Right atrium auricular region (tissue), 2 donors: ENCODE results near the gene UQCC2. TPM values are rescaled to one million over a fixed set of nuclear protein-coding genes. Genes with fewer than 3 reads are reported as not detected.

Experiments used
- DNase-seq: peaks from one replicate; pipeline ENCODE4 v3.0.0-alpha.2; 2019; ENCODE audit warnings: low spot score
- H3K27ac ChIP-seq, 2 donors: fragments of 200-600 bp; sonication (generic); 1 replicate in 1 of 2; 2 replicates in 1 of 2; pipeline ENCODE4 v1.5.1; 2016 to 2019
- H3K27me3 ChIP-seq, 2 donors: fragments of 200-600 bp; sonication (generic); one replicate each; pipeline versions ENCODE4 v1.5.1 to v1.6.0; 2017 to 2019
- H3K36me3 ChIP-seq: fragments of 200-600 bp; sonication (generic); one replicate; pipeline ENCODE4 v1.5.1; 2016
- H3K4me1 ChIP-seq, 2 donors: fragments of 200-600 bp; sonication (generic); one replicate each; pipeline versions ENCODE4 v1.5.1 to v1.6.0; 2017 to 2019
- H3K4me3 ChIP-seq, 2 donors: fragments of 200-600 bp; sonication (generic); 1 replicate in 1 of 2; 2 replicates in 1 of 2; pipeline ENCODE4 v1.5.1; 2017 to 2019; ENCODE audit warnings: mild to moderate bottlenecking in 1 of 2, moderate library complexity in 1 of 2
- H3K9me3 ChIP-seq, 2 donors: fragments of 200-600 bp; sonication (generic); one replicate each; pipeline ENCODE4 v1.5.1; 2019
- CTCF ChIP-seq, 2 donors: fragments of 200-600 bp; sonication (generic); IDR thresholded peaks; one replicate each; pipeline ENCODE4 v1.5.1; 2019; ENCODE audit warnings: antibody characterized with exemption in 2 of 2
- total RNA-seq, 2 donors: library from RNA; depleted of rRNA; stranded (reverse); fragments of >200 nt; gene quantifications; one replicate each; pipeline ENCODE4 v1.1.0, GENCODE V29; 2016

The UQCC2 gene
- total RNA-seq, 2 donors from 2014 or later = 69.1 to 143 TPM

- H3K4me3 ChIP-seq = no peak overlapping the region
- H3K27me3 ChIP-seq = no peaks in the 10 kb centered on the region
- TF ChIP-seq CTCF (IDR thresholded peaks at IDR 0.05) = no peak
- peak overlapping the region; percentile 85 to 87 for H3K27ac ChIP-seq
- H3K4me1 ChIP-seq = peaks cover 0 to 78% of the 10 kb centered on the region in 2 donors
- no peak for DNase-seq
- H3K36me3 ChIP-seq = peaks cover 50% of the 10 kb centered on the region
- no peaks in the 10 kb centered on the region for H3K9me3 ChIP-seq
Measured at GRCh38 chr6:33693186-33694105, 18.1 kb downstream of the UQCC2 start.

- Histone ChIP-seq H3K4me1 (peaks cover 0 to 76% of the 10 kb centered on the region in 2 donors), H3K36me3 (peaks cover 50% of the 10 kb centered on the region)
Measured at GRCh38 chr6:33692760-33693158, 18.7 kb downstream of the UQCC2 start.

GRCh38 chr6:33692078-33692759, 19.3 kb downstream of the UQCC2 start:
- H3K27ac ChIP-seq = peak overlapping the region; percentile 85 to 87
- H3K4me3 ChIP-seq = no peak overlapping the region
- no peaks in the 10 kb centered on the region for H3K27me3 ChIP-seq
- TF ChIP-seq CTCF (IDR thresholded peaks at IDR 0.05) = no peak
- peaks cover 0 to 70% of the 10 kb centered on the region in 2 donors for H3K4me1 ChIP-seq
- DNase-seq = peak; percentile 80
- H3K36me3 ChIP-seq = peaks cover 46% of the 10 kb centered on the region
- no peaks in the 10 kb centered on the region for H3K9me3 ChIP-seq

More at GRCh38 chr6:33692760-33693158, 18.7 kb downstream of the UQCC2 start:
- TF ChIP-seq CTCF (IDR thresholded peaks at IDR 0.05) = no peak
- DNase-seq = no peak
- H3K27me3 ChIP-seq = no peaks in the 10 kb centered on the region
- H3K9me3 ChIP-seq = no peaks in the 10 kb centered on the region
- peak overlapping the region; percentile 85 to 87 for H3K27ac ChIP-seq
- H3K4me3 ChIP-seq = no peak overlapping the region

- Histone ChIP-seq H3K4me1 (peaks cover 0 to 64% of the 10 kb centered on the region in 2 donors), H3K36me3 (peaks cover 47% of the 10 kb centered on the region), H3K9me3 (no peaks in the 10 kb centered on the region), H3K27me3 (no peaks in the 10 kb centered on the region), H3K4me3 (no peak overlapping the region), H3K27ac (peak overlapping the region; percentile 85 to 87)
- no peak for TF ChIP-seq CTCF (IDR thresholded peaks at IDR 0.05)
- no peak for DNase-seq
Measured at GRCh38 chr6:33691456-33692077, 19.9 kb downstream of the UQCC2 start.

GRCh38 chr6:33690766-33691165, 20.7 kb downstream of the UQCC2 start:
- H3K4me1 ChIP-seq = peaks cover 0 to 56% of the 10 kb centered on the region in 2 donors
- DNase-seq = no peak
- H3K27ac ChIP-seq = peak overlapping the region; percentile 85 to 87
- peaks cover 41% of the 10 kb centered on the region for H3K36me3 ChIP-seq
- no peak overlapping the region for H3K4me3 ChIP-seq
- no peak for TF ChIP-seq CTCF (IDR thresholded peaks at IDR 0.05)
- H3K9me3 ChIP-seq = no peaks in the 10 kb centered on the region
- H3K27me3 ChIP-seq = no peaks in the 10 kb centered on the region
